Neural cell (in vitro differentiated cells): ENCODE measurements around the gene GALNT14. TPM values are rescaled to one million over a fixed set of nuclear protein-coding genes. Genes with fewer than 3 reads are reported as not detected.

ENCODE experiments used
- H2AFZ ChIP-seq: fragments of 200-600, 300-800 bp; sonication (generic), shearing (Covaris generic); 2 replicates; pipeline ENCODE4 v1.6.0; 2014; ENCODE audit warnings: low read depth, mild to moderate bottlenecking, antibody characterized with exemption, low read length, moderate library complexity
- H3F3A ChIP-seq: fragments of 200-600 bp; shearing (Covaris generic); 2 replicates; pipeline ENCODE4 v1.6.1; 2016; ENCODE audit warnings: mild to moderate bottlenecking, moderate library complexity, mixed read lengths, antibody characterized with exemption, low read length; ENCODE audit not compliant: insufficient read depth, poor library complexity, severe bottlenecking
- H3K27ac ChIP-seq: fragments of 200-600, 300-800 bp; sonication (generic), shearing (Covaris generic); 2 replicates; pipeline ENCODE4 v1.5.1; 2014; ENCODE audit warnings: mild to moderate bottlenecking, low read length, moderate library complexity
- H3K27me3 ChIP-seq: fragments of 300-800, 200-600 bp; sonication (generic), shearing (Covaris generic); 2 replicates; pipeline ENCODE4 v1.6.0; 2014; ENCODE audit warnings: mild to moderate bottlenecking, low read depth, low read length, moderate library complexity; ENCODE audit not compliant: insufficient read depth
- H3K36me3 ChIP-seq: fragments of 300-800, 200-600 bp; sonication (generic), shearing (Covaris generic); 2 replicates; pipeline ENCODE4 v1.5.1; 2014; ENCODE audit warnings: mild to moderate bottlenecking, antibody characterized with exemption, low read length, moderate library complexity; ENCODE audit not compliant: insufficient read depth
- H3K4me2 ChIP-seq: fragments of 300-800, 200-600 bp; sonication (generic), shearing (Covaris generic); 2 replicates; pipeline ENCODE4 v1.6.0; 2014; ENCODE audit warnings: mild to moderate bottlenecking, low read length
- H3K4me3 ChIP-seq: fragments of 300-800, 200-600 bp; sonication (generic), shearing (Covaris generic); 2 replicates; pipeline ENCODE4 v1.5.1; 2014; ENCODE audit warnings: mild to moderate bottlenecking, low read length, moderate library complexity
- H3K79me2 ChIP-seq: fragments of 200-600 bp; shearing (Covaris generic); replicated peaks from 2 replicates; pipeline ENCODE4 v1.6.0; 2014; ENCODE audit warnings: mild to moderate bottlenecking, low read length, moderate library complexity; ENCODE audit not compliant: insufficient read depth
- H3K9ac ChIP-seq: fragments of 300-800, 200-600 bp; sonication (generic), shearing (Covaris generic); 2 replicates; pipeline ENCODE4 v1.6.1; 2016; ENCODE audit warnings: mild to moderate bottlenecking, low read length, mixed read lengths
- H3K9me2 ChIP-seq: fragments of 200-600 bp; shearing (Covaris generic); 2 replicates; pipeline ENCODE4 v1.6.1; 2016; ENCODE audit warnings: mild to moderate bottlenecking, low read length, mixed read lengths; ENCODE audit not compliant: insufficient read depth
- H3K9me3 ChIP-seq: fragments of 200-600, 300-800 bp; sonication (generic), shearing (Covaris generic); 2 replicates; pipeline ENCODE4 v1.6.1; 2016; ENCODE audit warnings: mild to moderate bottlenecking, mixed run types, low read length, moderate library complexity, mixed read lengths
- H4K20me1 ChIP-seq: fragments of 200-600 bp; shearing (Covaris generic); 2 replicates; pipeline ENCODE4 v1.6.1; 2016; ENCODE audit warnings: mild to moderate bottlenecking, mixed run types; ENCODE audit not compliant: insufficient read depth
- EP300 ChIP-seq: fragments of 450-650 bp; conservative IDR thresholded peaks from 2 replicates; pipeline ENCODE4 v1.6.1; 2014; ENCODE audit warnings: antibody characterized with exemption, mild to moderate bottlenecking, moderate library complexity; ENCODE audit not compliant: poor library complexity, severe bottlenecking
- EZH2 ChIP-seq: fragments of 200-600, 300-800 bp; shearing (Covaris generic), sonication (generic); IDR thresholded peaks from 2 replicates; pipeline ENCODE4 v1.6.1; 2014; ENCODE audit warnings: antibody characterized with exemption, low read length, borderline replicate concordance, mild to moderate bottlenecking; ENCODE audit not compliant: insufficient read depth, poor library complexity, severe bottlenecking
- MXI1 ChIP-seq: fragments of 450-650 bp; conservative IDR thresholded peaks from 2 replicates; pipeline ENCODE4 v1.6.1; 2014; ENCODE audit warnings: antibody characterized with exemption, mild to moderate bottlenecking; ENCODE audit not compliant: poor library complexity, severe bottlenecking
- POLR2AphosphoS5 ChIP-seq: IDR thresholded peaks from 2 replicates; pipeline ENCODE4 v1.6.1; 2012
- RAD21 ChIP-seq: fragments of 450-650 bp; conservative IDR thresholded peaks from 2 replicates; pipeline ENCODE4 v1.6.1; 2014; ENCODE audit warnings: antibody characterized with exemption, mild to moderate bottlenecking, moderate library complexity
- SMC3 ChIP-seq: fragments of 450-650 bp; conservative IDR thresholded peaks from 2 replicates; pipeline ENCODE4 v1.6.1; 2014; ENCODE audit warnings: antibody characterized with exemption, mild to moderate bottlenecking, moderate library complexity; ENCODE audit not compliant: poor library complexity
- TAF1 ChIP-seq: IDR thresholded peaks from 2 replicates; pipeline ENCODE4 v1.6.1; 2012; ENCODE audit warnings: low read depth
- polyA plus RNA-seq: library from polyadenylated mRNA; depleted of rRNA; stranded (reverse); fragments of >200 nt; gene quantifications from 2 replicates; pipeline ENCODE4 v1.2.3, GENCODE V29; 2014
- TF ChIP-seq, protein P1 (sequence below): fragments of 450-650 bp; IDR thresholded peaks from 2 replicates; pipeline ENCODE4 v1.5.1; 2014; ENCODE audit warnings: antibody characterized with exemption, mild to moderate bottlenecking, moderate library complexity; ENCODE audit not compliant: poor library complexity, severe bottlenecking
- TF ChIP-seq, protein P2 (sequence below): IDR thresholded peaks from 2 replicates; pipeline ENCODE4 v1.6.1; 2012; ENCODE audit warnings: borderline replicate concordance

The GALNT14 gene
- polyA plus RNA-seq, 1 donor from 2014 or later: 15.9 TPM

DNA sequence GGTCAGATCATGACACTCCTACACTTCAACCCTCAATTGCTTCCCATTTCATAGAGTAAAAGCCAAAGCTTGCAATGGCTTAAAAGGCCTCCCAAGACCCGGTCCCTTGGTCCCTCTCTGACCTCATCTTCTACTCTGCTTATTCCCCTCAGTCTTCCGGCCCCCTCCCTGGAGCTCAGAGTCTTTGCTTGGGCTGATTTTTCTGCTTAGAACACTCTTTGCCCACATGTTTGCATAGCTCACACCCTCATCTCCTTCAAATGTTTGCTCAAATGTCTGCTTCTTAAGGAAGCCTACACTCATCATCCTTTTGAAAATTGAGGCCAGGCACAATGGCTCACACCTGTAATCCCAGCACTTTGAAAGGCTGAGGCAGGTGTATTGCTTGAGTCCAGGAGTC is 265.4 kb downstream of the GALNT14 start:
- Histone ChIP-seq H3F3A (no peaks in the 10 kb centered on the region), H3K36me3 (no peaks in the 10 kb centered on the region), H3K27ac (no peak overlapping the region), H2AFZ (no peak overlapping the region), H3K4me3 (no peak overlapping the region), H3K9ac (no peak overlapping the region), H3K9me3 (no peaks in the 10 kb centered on the region), H4K20me1 (no peaks in the 10 kb centered on the region), H3K27me3 (peaks cover 6% of the 10 kb centered on the region), H3K9me2 (no peaks in the 10 kb centered on the region), H3K79me2 (no peaks in the 10 kb centered on the region), H3K4me2 (no peak overlapping the region)
- TF ChIP-seq, protein P1, sequence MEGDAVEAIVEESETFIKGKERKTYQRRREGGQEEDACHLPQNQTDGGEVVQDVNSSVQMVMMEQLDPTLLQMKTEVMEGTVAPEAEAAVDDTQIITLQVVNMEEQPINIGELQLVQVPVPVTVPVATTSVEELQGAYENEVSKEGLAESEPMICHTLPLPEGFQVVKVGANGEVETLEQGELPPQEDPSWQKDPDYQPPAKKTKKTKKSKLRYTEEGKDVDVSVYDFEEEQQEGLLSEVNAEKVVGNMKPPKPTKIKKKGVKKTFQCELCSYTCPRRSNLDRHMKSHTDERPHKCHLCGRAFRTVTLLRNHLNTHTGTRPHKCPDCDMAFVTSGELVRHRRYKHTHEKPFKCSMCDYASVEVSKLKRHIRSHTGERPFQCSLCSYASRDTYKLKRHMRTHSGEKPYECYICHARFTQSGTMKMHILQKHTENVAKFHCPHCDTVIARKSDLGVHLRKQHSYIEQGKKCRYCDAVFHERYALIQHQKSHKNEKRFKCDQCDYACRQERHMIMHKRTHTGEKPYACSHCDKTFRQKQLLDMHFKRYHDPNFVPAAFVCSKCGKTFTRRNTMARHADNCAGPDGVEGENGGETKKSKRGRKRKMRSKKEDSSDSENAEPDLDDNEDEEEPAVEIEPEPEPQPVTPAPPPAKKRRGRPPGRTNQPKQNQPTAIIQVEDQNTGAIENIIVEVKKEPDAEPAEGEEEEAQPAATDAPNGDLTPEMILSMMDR: no peak
- TF ChIP-seq, protein P2, sequence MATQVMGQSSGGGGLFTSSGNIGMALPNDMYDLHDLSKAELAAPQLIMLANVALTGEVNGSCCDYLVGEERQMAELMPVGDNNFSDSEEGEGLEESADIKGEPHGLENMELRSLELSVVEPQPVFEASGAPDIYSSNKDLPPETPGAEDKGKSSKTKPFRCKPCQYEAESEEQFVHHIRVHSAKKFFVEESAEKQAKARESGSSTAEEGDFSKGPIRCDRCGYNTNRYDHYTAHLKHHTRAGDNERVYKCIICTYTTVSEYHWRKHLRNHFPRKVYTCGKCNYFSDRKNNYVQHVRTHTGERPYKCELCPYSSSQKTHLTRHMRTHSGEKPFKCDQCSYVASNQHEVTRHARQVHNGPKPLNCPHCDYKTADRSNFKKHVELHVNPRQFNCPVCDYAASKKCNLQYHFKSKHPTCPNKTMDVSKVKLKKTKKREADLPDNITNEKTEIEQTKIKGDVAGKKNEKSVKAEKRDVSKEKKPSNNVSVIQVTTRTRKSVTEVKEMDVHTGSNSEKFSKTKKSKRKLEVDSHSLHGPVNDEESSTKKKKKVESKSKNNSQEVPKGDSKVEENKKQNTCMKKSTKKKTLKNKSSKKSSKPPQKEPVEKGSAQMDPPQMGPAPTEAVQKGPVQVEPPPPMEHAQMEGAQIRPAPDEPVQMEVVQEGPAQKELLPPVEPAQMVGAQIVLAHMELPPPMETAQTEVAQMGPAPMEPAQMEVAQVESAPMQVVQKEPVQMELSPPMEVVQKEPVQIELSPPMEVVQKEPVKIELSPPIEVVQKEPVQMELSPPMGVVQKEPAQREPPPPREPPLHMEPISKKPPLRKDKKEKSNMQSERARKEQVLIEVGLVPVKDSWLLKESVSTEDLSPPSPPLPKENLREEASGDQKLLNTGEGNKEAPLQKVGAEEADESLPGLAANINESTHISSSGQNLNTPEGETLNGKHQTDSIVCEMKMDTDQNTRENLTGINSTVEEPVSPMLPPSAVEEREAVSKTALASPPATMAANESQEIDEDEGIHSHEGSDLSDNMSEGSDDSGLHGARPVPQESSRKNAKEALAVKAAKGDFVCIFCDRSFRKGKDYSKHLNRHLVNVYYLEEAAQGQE: no peak
- TF ChIP-seq SMC3 (no peak), TAF1 (no peak), EP300 (no peak), EZH2 (no peak), RAD21 (no peak), MXI1 (no peak), POLR2AphosphoS5 (no peak)

DNA sequence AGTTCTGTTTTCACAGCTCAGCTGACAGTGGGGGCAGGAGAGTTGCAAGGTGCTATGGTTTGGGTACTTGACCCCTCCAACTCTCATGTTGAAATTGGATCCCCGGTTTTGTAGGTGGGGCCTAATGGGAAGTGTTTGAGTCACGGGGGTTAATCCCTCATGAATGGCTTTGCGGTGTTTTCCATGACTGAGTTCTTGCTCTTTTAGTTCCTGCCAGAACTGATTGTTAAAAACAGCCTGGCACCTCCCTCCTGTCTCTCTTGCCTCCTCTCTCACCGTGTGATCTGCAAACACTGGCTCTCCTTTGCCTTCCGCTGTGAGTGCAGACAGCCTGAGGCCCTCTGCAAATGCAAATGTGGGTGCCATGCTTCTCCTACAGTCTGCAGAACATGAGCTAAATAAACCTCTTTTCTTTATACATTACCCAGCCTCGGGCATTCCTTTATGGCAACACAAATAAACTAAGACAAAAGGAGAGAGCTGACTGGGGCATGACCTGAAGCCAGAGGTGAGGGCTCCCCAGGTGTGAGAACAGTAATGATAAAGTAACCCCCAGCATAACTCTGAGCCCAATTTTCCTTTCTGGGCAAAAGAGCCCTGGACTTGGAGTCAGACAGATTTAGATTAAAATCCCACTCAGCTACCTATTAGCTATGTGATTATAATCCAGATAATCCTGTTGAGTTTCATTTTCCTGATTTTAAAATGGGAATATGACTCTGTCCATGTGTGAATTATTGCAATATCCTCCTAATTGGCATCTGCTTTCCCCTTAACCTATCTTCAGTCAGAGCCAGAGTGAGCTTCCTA is 266.1 kb downstream of the GALNT14 start:
- peaks cover 6% of the 10 kb centered on the region for H3K27me3 ChIP-seq
- no peak overlapping the region for H3K4me2 ChIP-seq
- H3K9ac ChIP-seq: no peak overlapping the region
- H3K36me3 ChIP-seq: no peaks in the 10 kb centered on the region
- H3K9me3 ChIP-seq: no peaks in the 10 kb centered on the region
- no peaks in the 10 kb centered on the region for H3K79me2 ChIP-seq
- H3K4me3 ChIP-seq: no peak overlapping the region
- H4K20me1 ChIP-seq: no peaks in the 10 kb centered on the region
- no peak overlapping the region for H2AFZ ChIP-seq
- no peaks in the 10 kb centered on the region for H3F3A ChIP-seq
- no peaks in the 10 kb centered on the region for H3K9me2 ChIP-seq
- no peak for TF ChIP-seq RAD21
- TF ChIP-seq EZH2: no peak
- TF ChIP-seq MXI1: no peak
- TF ChIP-seq, protein P1: no peak
- no peak for TF ChIP-seq TAF1
- TF ChIP-seq SMC3: no peak
- TF ChIP-seq, protein P2: no peak
- TF ChIP-seq EP300: no peak
- TF ChIP-seq POLR2AphosphoS5: no peak
- no peak overlapping the region for H3K27ac ChIP-seq
